Panc1 (cell line): ENCODE results near the gene CDH12.

Source experiments
- POLR2AphosphoS5 ChIP-seq: IDR thresholded peaks from 2 replicates; pipeline ENCODE4 v1.6.1; 2012; ENCODE audit warnings: mild to moderate bottlenecking, low read depth, low read length, moderate library complexity
- SIN3A ChIP-seq: IDR thresholded peaks from 2 replicates; pipeline ENCODE4 v1.6.1; 2012; ENCODE audit warnings: low read depth, mild to moderate bottlenecking, low read length, moderate library complexity, borderline replicate concordance; ENCODE audit not compliant: insufficient read depth
- TCF7L2 ChIP-seq: IDR thresholded peaks from 2 replicates; pipeline ENCODE4 v1.6.1; 2011; ENCODE audit warnings: mild to moderate bottlenecking, low read depth, low read length, inconsistent platforms
- TF ChIP-seq, protein P1 (sequence below): fragments of 450-650 bp; IDR thresholded peaks from 2 replicates; pipeline ENCODE4 v1.5.1; 2017; ENCODE audit warnings: mild to moderate bottlenecking
- TF ChIP-seq, protein P2 (sequence below), 2 experiments: IDR thresholded peaks; 2 replicates each; pipeline ENCODE4 v1.6.1; 2011 to 2012; ENCODE audit warnings: low read depth in 2 of 2, control low read depth in 1 of 2, low read length in 1 of 2, mild to moderate bottlenecking in 1 of 2, moderate library complexity in 1 of 2; ENCODE audit not compliant: insufficient read depth in 1 of 2

DNA sequence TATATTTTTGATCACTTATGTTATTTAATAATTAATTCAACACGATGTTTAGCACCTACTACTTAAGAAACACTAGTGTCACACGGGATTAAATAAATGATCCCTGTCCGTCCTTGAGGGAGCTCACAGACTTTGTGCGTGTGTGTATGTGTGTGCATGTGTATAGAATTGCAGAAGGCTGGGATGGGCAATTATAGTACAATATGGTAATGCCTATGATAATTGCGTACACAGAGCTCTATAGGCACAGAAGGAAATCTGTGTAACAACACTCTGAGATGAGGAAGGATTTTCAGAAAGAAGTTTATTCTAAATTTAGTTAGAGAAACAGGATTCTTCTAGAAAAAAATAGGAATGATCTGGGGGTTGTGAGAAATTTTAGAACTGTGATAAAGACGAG is 76.9 kb downstream of the CDH12 start:
- TF ChIP-seq, protein P1, sequence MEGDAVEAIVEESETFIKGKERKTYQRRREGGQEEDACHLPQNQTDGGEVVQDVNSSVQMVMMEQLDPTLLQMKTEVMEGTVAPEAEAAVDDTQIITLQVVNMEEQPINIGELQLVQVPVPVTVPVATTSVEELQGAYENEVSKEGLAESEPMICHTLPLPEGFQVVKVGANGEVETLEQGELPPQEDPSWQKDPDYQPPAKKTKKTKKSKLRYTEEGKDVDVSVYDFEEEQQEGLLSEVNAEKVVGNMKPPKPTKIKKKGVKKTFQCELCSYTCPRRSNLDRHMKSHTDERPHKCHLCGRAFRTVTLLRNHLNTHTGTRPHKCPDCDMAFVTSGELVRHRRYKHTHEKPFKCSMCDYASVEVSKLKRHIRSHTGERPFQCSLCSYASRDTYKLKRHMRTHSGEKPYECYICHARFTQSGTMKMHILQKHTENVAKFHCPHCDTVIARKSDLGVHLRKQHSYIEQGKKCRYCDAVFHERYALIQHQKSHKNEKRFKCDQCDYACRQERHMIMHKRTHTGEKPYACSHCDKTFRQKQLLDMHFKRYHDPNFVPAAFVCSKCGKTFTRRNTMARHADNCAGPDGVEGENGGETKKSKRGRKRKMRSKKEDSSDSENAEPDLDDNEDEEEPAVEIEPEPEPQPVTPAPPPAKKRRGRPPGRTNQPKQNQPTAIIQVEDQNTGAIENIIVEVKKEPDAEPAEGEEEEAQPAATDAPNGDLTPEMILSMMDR: no peak
- TF ChIP-seq POLR2AphosphoS5 (no peak), TCF7L2 (no peak), SIN3A (no peak)
- TF ChIP-seq, protein P2, sequence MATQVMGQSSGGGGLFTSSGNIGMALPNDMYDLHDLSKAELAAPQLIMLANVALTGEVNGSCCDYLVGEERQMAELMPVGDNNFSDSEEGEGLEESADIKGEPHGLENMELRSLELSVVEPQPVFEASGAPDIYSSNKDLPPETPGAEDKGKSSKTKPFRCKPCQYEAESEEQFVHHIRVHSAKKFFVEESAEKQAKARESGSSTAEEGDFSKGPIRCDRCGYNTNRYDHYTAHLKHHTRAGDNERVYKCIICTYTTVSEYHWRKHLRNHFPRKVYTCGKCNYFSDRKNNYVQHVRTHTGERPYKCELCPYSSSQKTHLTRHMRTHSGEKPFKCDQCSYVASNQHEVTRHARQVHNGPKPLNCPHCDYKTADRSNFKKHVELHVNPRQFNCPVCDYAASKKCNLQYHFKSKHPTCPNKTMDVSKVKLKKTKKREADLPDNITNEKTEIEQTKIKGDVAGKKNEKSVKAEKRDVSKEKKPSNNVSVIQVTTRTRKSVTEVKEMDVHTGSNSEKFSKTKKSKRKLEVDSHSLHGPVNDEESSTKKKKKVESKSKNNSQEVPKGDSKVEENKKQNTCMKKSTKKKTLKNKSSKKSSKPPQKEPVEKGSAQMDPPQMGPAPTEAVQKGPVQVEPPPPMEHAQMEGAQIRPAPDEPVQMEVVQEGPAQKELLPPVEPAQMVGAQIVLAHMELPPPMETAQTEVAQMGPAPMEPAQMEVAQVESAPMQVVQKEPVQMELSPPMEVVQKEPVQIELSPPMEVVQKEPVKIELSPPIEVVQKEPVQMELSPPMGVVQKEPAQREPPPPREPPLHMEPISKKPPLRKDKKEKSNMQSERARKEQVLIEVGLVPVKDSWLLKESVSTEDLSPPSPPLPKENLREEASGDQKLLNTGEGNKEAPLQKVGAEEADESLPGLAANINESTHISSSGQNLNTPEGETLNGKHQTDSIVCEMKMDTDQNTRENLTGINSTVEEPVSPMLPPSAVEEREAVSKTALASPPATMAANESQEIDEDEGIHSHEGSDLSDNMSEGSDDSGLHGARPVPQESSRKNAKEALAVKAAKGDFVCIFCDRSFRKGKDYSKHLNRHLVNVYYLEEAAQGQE (IDR thresholded peaks at IDR 0.05; ENCODE audit: insufficient read depth in 1 of 2, low read depth in 2 of 2, low read length in 1 of 2): no peak
